OCI-LY3 (cell line): Measurements from ENCODE around the gene OSTF1.

Experiments
- H2AFZ ChIP-seq: fragments of 200-600, 300-600 bp; shearing (Covaris generic); 2 replicates; pipeline ENCODE4 v1.6.0; 2014; ENCODE audit warnings: antibody characterized with exemption, low read depth, low read length
- H3K27ac ChIP-seq: fragments of 200-600, 300-600 bp; sonication (generic); 2 replicates; pipeline ENCODE4 v1.5.1; 2014; ENCODE audit warnings: mild to moderate bottlenecking, low read length, moderate library complexity, mixed read lengths
- H3K27me3 ChIP-seq: fragments of 200-600, 300-600 bp; sonication (generic); 2 replicates; pipeline ENCODE4 v1.6.1; 2014; ENCODE audit warnings: low read depth, low read length, mixed read lengths
- H3K36me3 ChIP-seq: fragments of 200-600, 300-600 bp; sonication (generic); replicated peaks from 2 replicates; pipeline ENCODE3; 2014; ENCODE audit warnings: low read depth, low read length, mixed read lengths
- H3K4me1 ChIP-seq: fragments of 300-600, 200-600 bp; sonication (generic); 2 replicates; pipeline ENCODE4 v1.6.1; 2014; ENCODE audit warnings: low read length, mixed read lengths
- H3K4me2 ChIP-seq: fragments of 200-600, 300-600 bp; sonication (generic); 2 replicates; pipeline ENCODE4 v1.6.1; 2014; ENCODE audit warnings: low read length, mixed read lengths
- H3K4me3 ChIP-seq: fragments of 300-600, 200-600 bp; sonication (generic); 2 replicates; pipeline ENCODE4 v1.5.1; 2014; ENCODE audit warnings: antibody characterized with exemption, mild to moderate bottlenecking, low read length, moderate library complexity
- H3K79me2 ChIP-seq: fragments of 300-600, 200-600 bp; shearing (Covaris generic); 2 replicates; pipeline ENCODE4 v1.6.1; 2014; ENCODE audit warnings: mild to moderate bottlenecking, low read length, mixed read lengths
- H3K9ac ChIP-seq: fragments of 300-600, 200-600 bp; shearing (Covaris generic); 2 replicates; pipeline ENCODE4 v1.6.0; 2014; ENCODE audit warnings: mild to moderate bottlenecking, low read length, moderate library complexity
- H3K9me3 ChIP-seq: fragments of 200-600, 300-600 bp; shearing (Covaris generic); 2 replicates; pipeline ENCODE4 v1.6.1; 2014; ENCODE audit warnings: low read length, mixed read lengths; ENCODE audit not compliant: insufficient read depth
- H4K20me1 ChIP-seq: fragments of 200-600, 300-600 bp; sonication (generic); 2 replicates; pipeline ENCODE4 v1.6.1; 2016; ENCODE audit warnings: low read length, mixed read lengths; ENCODE audit not compliant: insufficient read depth
- CTCF ChIP-seq: fragments of 200-600, 300-600 bp; sonication (generic); IDR thresholded peaks from 2 replicates; pipeline ENCODE4 v1.5.1; 2014; ENCODE audit warnings: antibody characterized with exemption, low read length, low read depth
- EZH2phosphoT487 ChIP-seq: fragments of 200-600 bp; shearing (Covaris generic); IDR thresholded peaks from 2 replicates; pipeline ENCODE4 v1.6.1; 2018; ENCODE audit warnings: antibody characterized with exemption, mixed run types, low read depth

Gene OSTF1

GRCh38 chr9:75148561-75148960, 60.2 kb downstream of the OSTF1 start:
- Histone ChIP-seq H3K9ac (no peak overlapping the region), H3K27ac (no peak overlapping the region), H3K4me2 (no peak overlapping the region), H3K9me3 (no peaks in the 10 kb centered on the region), H3K27me3 (no peaks in the 10 kb centered on the region), H3K79me2 (no peaks in the 10 kb centered on the region), H4K20me1 (no peaks in the 10 kb centered on the region), H3K4me1 (no peaks in the 10 kb centered on the region), H3K4me3 (no peak overlapping the region), H2AFZ (no peak overlapping the region), H3K36me3 (no peaks in the 10 kb centered on the region)
- no peak for TF ChIP-seq CTCF
- no peak for TF ChIP-seq EZH2phosphoT487

GRCh38 chr9:75149841-75150241, 61.5 kb downstream of the OSTF1 start:
- Histone ChIP-seq H3K36me3 (no peaks in the 10 kb centered on the region), H3K27me3 (no peaks in the 10 kb centered on the region), H3K27ac (no peak overlapping the region), H3K79me2 (no peaks in the 10 kb centered on the region), H3K9me3 (no peaks in the 10 kb centered on the region), H2AFZ (no peak overlapping the region), H3K9ac (no peak overlapping the region), H4K20me1 (no peaks in the 10 kb centered on the region), H3K4me1 (no peaks in the 10 kb centered on the region), H3K4me3 (no peak overlapping the region), H3K4me2 (no peak overlapping the region)
- TF ChIP-seq CTCF (no peak), EZH2phosphoT487 (no peak)

GRCh38 chr9:75150512-75150911, 62.2 kb downstream of the OSTF1 start:
- Histone ChIP-seq H3K4me2 (no peak overlapping the region), H4K20me1 (no peaks in the 10 kb centered on the region), H3K4me3 (no peak overlapping the region), H2AFZ (no peak overlapping the region), H3K79me2 (no peaks in the 10 kb centered on the region), H3K36me3 (no peaks in the 10 kb centered on the region), H3K4me1 (no peaks in the 10 kb centered on the region), H3K27me3 (no peaks in the 10 kb centered on the region), H3K27ac (no peak overlapping the region), H3K9ac (no peak overlapping the region), H3K9me3 (no peaks in the 10 kb centered on the region)
- TF ChIP-seq CTCF (no peak), EZH2phosphoT487 (no peak)

GRCh38 chr9:75152416-75152815, 64.1 kb downstream of the OSTF1 start:
- Histone ChIP-seq H3K27ac (no peak overlapping the region), H3K27me3 (no peaks in the 10 kb centered on the region), H3K4me3 (no peak overlapping the region), H3K36me3 (no peaks in the 10 kb centered on the region), H3K4me1 (no peaks in the 10 kb centered on the region), H3K9ac (no peak overlapping the region), H3K79me2 (no peaks in the 10 kb centered on the region), H3K9me3 (no peaks in the 10 kb centered on the region), H2AFZ (no peak overlapping the region), H4K20me1 (no peaks in the 10 kb centered on the region), H3K4me2 (no peak overlapping the region)
- no peak for TF ChIP-seq EZH2phosphoT487
- TF ChIP-seq CTCF: no peak
